ENCODE measurements around the gene MOB2.
"Not testable (repeated sequence)": the region's sequence is repeated elsewhere in the genome, so short reads cannot be mapped to it uniquely, and the experiment has no call there.

Gene MOB2

GRCh38 chr11:1518301-1518700 lies 31.7 kb upstream of the MOB2 start:
- no peak for DNase-seq (ENCODE audit: low read depth in 3 of 3)

DNA sequence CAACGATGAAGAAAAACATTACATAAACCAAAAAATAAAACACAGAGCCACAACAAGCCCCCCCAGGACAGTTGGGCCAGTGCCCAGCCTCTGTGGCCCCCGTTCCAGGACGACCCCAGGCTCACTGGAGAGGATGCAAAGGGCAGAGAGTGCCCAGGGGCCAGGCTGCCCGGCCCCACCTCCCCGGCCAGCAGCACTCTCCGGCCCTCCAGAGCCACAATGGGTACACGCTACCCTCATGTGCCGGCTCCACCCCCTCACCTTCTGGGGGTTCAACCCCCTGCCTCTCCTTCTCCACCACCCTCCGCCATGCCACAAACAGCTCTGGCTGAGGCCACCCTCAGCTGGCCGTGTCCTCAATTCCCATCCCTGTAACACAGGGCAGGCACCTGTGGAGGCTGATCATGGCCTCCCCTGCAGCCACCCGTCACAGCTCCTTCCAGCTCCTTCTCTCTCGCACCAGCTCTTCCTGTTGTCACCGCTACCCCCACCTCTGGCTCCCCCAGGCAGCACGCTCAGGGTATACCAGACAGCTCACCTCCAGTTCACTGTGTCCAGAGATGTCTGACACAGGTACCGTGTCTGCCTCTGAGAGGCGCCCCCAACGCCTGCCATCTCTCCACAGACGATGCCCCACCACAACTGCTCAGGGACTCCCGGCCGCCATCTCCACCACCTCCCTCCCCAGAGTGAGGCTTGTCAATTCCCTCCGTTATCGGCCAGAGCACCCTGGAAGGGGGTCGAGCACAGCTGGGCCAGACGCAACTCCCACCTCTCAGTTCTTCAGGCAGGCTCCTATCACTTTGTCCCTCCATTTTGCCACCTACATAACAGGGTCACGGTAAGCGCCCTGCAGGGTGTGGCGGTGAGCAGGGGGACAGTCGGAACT lies 30.8 kb upstream of the MOB2 start:
- DNase-seq (ENCODE audit: low read depth in 3 of 3): no peak

DNA sequence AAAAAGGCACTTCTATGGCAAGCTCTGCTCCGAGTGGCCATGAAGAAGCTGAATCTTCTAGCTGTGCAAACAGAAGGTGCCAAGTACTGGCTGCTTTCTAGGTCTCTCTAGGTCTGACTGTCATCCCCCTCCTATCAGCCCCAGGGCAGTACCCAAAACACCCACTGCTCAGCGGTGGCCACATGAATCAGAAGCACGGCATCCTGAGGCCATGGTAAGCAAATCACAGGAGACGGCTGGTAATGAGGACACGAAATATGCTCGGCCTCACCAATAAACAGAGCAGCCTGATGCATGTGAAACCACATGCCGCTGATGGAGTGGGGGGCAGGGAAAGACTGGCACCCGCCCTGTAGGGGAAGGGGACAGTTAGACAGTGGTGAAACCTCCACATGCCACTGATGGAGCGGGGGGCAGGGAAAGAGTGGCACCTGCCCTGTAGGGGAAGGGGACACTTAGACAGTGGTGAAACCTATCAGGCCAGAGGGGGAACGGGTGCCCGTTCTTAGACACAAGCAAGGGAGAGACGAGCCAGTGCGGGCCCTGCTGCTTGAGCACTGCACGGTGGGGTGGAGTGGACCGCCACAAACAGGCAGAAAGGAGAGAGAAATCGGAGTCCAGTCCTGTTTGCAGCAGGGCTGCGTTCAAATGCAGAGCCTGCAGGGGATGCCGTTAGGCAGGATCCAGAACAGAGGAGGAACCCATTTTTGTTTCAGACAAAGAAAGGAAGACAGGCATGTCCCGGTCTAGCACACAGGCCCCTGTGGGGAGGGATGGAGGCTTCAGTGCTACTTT lies 29.9 kb upstream of the MOB2 start:
- no peak for DNase-seq (ENCODE audit: low read depth in 3 of 3)

- DNase-seq (ENCODE audit: low read depth in 3 of 3): peak; percentile 40 to 73 (median 71)
Observed at GRCh38 chr11:1515082-1516060, 28.8 kb upstream of the MOB2 start.

- no peak for DNase-seq (ENCODE audit: low read depth in 3 of 3)
Observed at GRCh38 chr11:1514336-1515061, 27.9 kb upstream of the MOB2 start.

- DNase-seq (ENCODE audit: low read depth in 3 of 3): no peak
Observed at GRCh38 chr11:1513326-1514296, 27.0 kb upstream of the MOB2 start.

DNA sequence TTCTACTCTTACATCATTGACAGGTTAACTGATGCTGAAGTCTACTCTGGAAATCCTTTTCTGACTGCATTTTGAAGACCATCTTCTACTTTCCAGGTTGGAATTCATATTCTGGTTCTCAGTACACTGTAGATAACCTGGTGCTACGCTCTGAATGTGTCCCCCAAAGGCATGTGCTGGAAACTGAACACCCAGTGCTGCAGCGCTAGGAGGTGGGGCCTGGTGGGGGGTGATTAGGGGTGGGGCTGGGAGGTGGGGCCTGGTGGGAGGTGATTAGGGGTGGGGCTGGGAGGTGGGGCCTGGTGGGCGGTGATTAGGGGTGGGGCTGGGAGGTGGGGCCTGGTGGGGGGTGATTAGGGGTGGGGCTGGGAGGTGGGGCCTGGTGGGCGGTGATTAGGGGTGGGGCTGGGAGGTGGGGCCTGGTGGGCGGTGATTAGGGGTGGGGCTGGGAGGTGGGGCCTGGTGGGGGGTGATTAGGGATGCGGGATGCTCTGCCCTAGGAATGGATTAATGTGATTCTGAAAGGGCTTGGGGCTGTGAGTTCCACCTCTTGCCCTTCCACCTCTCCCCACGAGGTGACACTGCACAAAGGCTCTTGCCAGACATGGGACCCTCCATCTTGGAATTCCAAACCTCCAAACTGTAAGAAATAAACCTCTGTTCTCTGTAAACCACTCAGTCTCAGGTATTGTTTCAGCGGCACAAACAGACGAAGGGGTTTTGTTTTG lies 26.1 kb upstream of the MOB2 start:
- not testable (repeated sequence) for DNase-seq (ENCODE audit: low read depth in 3 of 3)

GRCh38 chr11:1511937-1512496 lies 25.4 kb upstream of the MOB2 start:
- no peak for DNase-seq (ENCODE audit: low read depth in 3 of 3)

- no peak for DNase-seq (ENCODE audit: low read depth in 3 of 3)
Observed at GRCh38 chr11:1510928-1511327, 24.3 kb upstream of the MOB2 start.

GRCh38 chr11:1510351-1510750 lies 23.8 kb upstream of the MOB2 start:
- DNase-seq (ENCODE audit: low read depth in 3 of 3): not testable (repeated sequence)

DNA sequence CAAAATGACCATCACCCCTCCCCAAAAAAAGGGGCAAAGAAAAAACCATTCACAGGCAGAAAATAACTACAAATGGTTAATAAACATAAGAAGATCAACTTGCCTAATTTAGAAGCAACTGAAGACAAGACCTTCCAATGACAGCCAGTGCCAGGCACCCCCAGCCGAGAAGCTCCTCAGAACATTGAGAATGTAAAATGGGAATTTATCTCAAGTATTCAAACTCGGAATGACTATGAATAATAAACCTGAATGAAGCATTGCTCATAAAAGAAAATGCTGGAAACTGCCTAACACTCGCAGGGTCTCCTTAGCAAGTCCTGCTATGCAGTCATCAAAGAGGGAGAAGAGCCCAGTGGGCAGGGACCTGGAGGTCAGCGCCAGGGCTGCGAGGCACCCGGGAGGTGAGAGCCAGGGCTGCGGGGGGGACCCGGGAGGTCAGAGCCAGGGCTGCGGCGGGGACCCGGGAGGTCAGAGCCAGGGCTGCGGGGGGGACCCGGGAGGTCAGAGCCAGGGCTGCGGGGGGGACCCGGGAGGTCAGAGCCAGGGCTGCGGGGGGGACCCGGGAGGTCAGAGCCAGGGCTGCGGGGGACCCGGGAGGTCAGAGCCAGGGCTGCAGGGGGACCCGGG lies 23.2 kb upstream of the MOB2 start:
- DNase-seq (ENCODE audit: low read depth in 3 of 3): no peak

DNA sequence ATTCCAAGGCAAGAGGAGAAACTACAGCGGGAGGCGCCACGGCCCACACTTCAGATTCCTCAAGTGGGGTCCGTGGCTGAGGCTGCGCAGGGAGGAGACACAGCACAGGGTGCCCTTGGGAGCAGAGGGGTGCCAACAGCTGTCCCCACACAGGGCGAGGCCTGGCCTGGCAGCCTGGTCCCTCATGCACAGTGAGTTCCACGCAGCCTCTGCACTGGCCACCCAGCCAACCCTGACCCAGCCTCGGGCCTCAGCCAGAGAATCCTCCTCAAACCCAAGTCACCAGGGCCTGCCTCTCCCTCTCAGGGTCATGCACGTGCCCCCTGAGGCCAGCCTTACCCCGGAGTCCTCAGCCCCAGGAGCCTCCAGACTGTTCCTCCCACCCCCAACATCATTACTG lies 22.4 kb upstream of the MOB2 start:
- no peak for DNase-seq (ENCODE audit: low read depth in 3 of 3)

- DNase-seq (ENCODE audit: low read depth in 3 of 3): no peak
Observed at GRCh38 chr11:1508491-1508891, 21.9 kb upstream of the MOB2 start.

GRCh38 chr11:1507381-1508140 lies 21.0 kb upstream of the MOB2 start:
- no peak for DNase-seq (ENCODE audit: low read depth in 3 of 3)

DNA sequence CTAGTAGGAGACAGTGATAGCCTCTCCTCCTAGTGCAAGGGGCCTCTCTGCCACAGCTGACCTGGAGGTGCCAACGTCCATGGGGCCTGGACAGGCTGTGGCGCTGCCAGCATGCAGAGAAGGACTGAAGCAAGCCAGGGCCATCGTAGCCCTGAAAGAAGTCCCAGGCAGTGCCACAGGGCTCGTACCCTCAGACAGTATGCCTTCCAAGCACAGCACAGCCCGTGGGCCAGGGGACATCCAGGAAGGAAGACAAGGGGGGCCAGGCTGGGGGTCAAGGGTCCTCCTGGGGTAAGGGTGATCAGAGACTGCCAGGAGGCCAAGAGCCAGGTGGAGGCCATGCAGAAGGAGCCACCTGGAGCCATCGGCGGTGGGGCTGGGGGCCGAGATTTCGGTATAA lies 20.4 kb upstream of the MOB2 start:
- no peak for DNase-seq (ENCODE audit: low read depth in 3 of 3)

- no peak for DNase-seq (ENCODE audit: low read depth in 3 of 3)
Observed at GRCh38 chr11:1505480-1505879, 18.9 kb upstream of the MOB2 start.

GRCh38 chr11:1504581-1505290 lies 18.2 kb upstream of the MOB2 start:
- DNase-seq (ENCODE audit: low read depth in 3 of 3): no peak
